H1 (cell line): Measurements from ENCODE around the gene PCYT1A. TPM values are rescaled to one million over a fixed set of nuclear protein-coding genes. Genes with fewer than 3 reads are reported as not detected.
A peak's percentile ranks its signal among the peaks of the same experiment; 100 is the strongest.

Experiments used
- CTCF ChIA-PET: fragments of 300-600 bp; sonication (Branson Sonifier 250); formaldehyde crosslinking; loops from one replicate; lab custom pipeline; 2021; ENCODE audit not compliant: partially characterized antibody; lab: Charles Lee
- POLR2A ChIA-PET: fragments of 300-600 bp; sonication (Branson Sonifier 250); formaldehyde crosslinking; loops from one replicate; lab custom pipeline; 2021; ENCODE audit warnings: inconsistent platforms; ENCODE audit not compliant: partially characterized antibody; lab: Charles Lee
- DNase-seq, 2 experiments: peaks; one replicate each; pipeline versions ENCODE4 v3.0.0 to v3.0.0-alpha.2; 2010 to 2022; ENCODE audit warnings: low spot score in 2 of 2, low read depth in 1 of 2, mixed read lengths in 1 of 2
- FAIRE-seq: peaks from 2 replicates; lab custom pipeline; 2011; peaks lifted over from hg19 to GRCh38; lab: Jason Lieb, UNC
- H2AFZ ChIP-seq: 2 replicates; pipeline ENCODE4 v1.8.1; 2012; ENCODE audit warnings: low read length, inconsistent platforms
- H2AK5ac ChIP-seq: 2 replicates; pipeline ENCODE4 v1.6.1; 2013; ENCODE audit warnings: low read depth, low read length
- H2BK120ac ChIP-seq: replicated peaks from 2 replicates; pipeline ENCODE3; 2013; ENCODE audit warnings: low read depth, low read length, inconsistent platforms
- H2BK12ac ChIP-seq: 2 replicates; pipeline ENCODE4 v1.6.1; 2013; ENCODE audit warnings: low read depth, low read length
- H2BK15ac ChIP-seq: 2 replicates; pipeline ENCODE4 v1.6.1; 2013; ENCODE audit warnings: low read length
- H2BK20ac ChIP-seq: 2 replicates; pipeline ENCODE4 v1.6.1; 2013; ENCODE audit warnings: low read length
- H2BK5ac ChIP-seq: 2 replicates; pipeline ENCODE4 v1.6.1; 2013; ENCODE audit warnings: low read depth, low read length
- H3K14ac ChIP-seq: 2 replicates; pipeline ENCODE4 v1.6.1; 2013; ENCODE audit warnings: inconsistent platforms; ENCODE audit not compliant: insufficient read length
- H3K18ac ChIP-seq: 2 replicates; pipeline ENCODE4 v1.6.1; 2013; ENCODE audit warnings: low read length; ENCODE audit errors: extremely low read depth
- H3K23ac ChIP-seq: 2 replicates; pipeline ENCODE4 v1.6.1; 2013; ENCODE audit warnings: inconsistent platforms; ENCODE audit not compliant: insufficient read length
- H3K23me2 ChIP-seq: 2 replicates; pipeline ENCODE4 v1.6.1; 2013; ENCODE audit warnings: low read depth, low read length
- H3K27ac ChIP-seq: 2 replicates; pipeline ENCODE4 v1.6.1; 2011; ENCODE audit warnings: low read depth, low read length, inconsistent platforms
- H3K27me3 ChIP-seq, 4 experiments: replicated peaks in 1 of 4; 1 replicate in 1 of 4; 2 replicates in 3 of 4; pipeline versions ENCODE4 v1.6.1 to v1.8.1; 2011 to 2013; ENCODE audit warnings: low read length in 3 of 4, mild to moderate bottlenecking in 3 of 4, inconsistent platforms in 2 of 4, mixed read lengths in 2 of 4, moderate library complexity in 1 of 4; ENCODE audit not compliant: control insufficient read depth in 3 of 4, insufficient read depth in 3 of 4; ENCODE audit errors: extremely low read depth in 1 of 4
- H3K36me3 ChIP-seq, 4 experiments: 2 replicates each; pipeline versions ENCODE4 v1.6.1 to v1.8.1; 2011 to 2013; ENCODE audit warnings: mild to moderate bottlenecking in 4 of 4, low read length in 3 of 4, moderate library complexity in 2 of 4, control low read depth in 1 of 4, inconsistent platforms in 1 of 4; ENCODE audit not compliant: insufficient read depth in 4 of 4, control insufficient read depth in 2 of 4
- H3K4ac ChIP-seq: replicated peaks from 2 replicates; pipeline ENCODE3; 2013; ENCODE audit warnings: low read length, low read depth, mixed read lengths, inconsistent platforms; ENCODE audit not compliant: insufficient read length
- H3K4me1 ChIP-seq, 4 experiments: replicated peaks in 1 of 4; 1 replicate in 1 of 4; 2 replicates in 3 of 4; pipeline versions ENCODE4 v1.6.1 to v1.8.1; 2011 to 2013; ENCODE audit warnings: low read length in 3 of 4, inconsistent platforms in 2 of 4, mixed read lengths in 1 of 4; ENCODE audit not compliant: insufficient read depth in 4 of 4, control insufficient read depth in 3 of 4
- H3K4me2 ChIP-seq, 2 experiments: 2 replicates each; pipeline versions ENCODE4 v1.6.1 to v1.8.1; 2011 to 2013; ENCODE audit warnings: low read depth in 2 of 2, low read length in 2 of 2, control low read depth in 1 of 2, inconsistent platforms in 1 of 2, mild to moderate bottlenecking in 1 of 2; ENCODE audit not compliant: insufficient read depth in 1 of 2
- H3K4me3 ChIP-seq, 4 experiments: fragments of 200-600, 300-600 bp in 1 of 4; sonication (generic), shearing (Covaris generic), sonication (Bioruptor Twin) in 1 of 4; 2 replicates each; pipeline versions ENCODE4 v1.5.1 to v1.8.1; 2011 to 2016; ENCODE audit warnings: low read length in 4 of 4, low read depth in 3 of 4, control low read depth in 2 of 4, inconsistent platforms in 2 of 4, mild to moderate bottlenecking in 2 of 4, mixed read lengths in 1 of 4, moderate library complexity in 1 of 4; ENCODE audit not compliant: insufficient read depth in 2 of 4; ENCODE audit errors: extremely low read depth in 1 of 4
- H3K56ac ChIP-seq: replicated peaks from 2 replicates; pipeline ENCODE3; 2013; ENCODE audit warnings: low read depth, mild to moderate bottlenecking, mixed read lengths, low read length, inconsistent platforms; ENCODE audit not compliant: insufficient read length
- H3K79me1 ChIP-seq: 2 replicates; pipeline ENCODE4 v1.6.1; 2013; ENCODE audit warnings: low read depth, low read length, control low read depth
- H3K79me2 ChIP-seq, 2 experiments: 2 replicates each; pipeline versions ENCODE4 v1.6.1 to v1.8.1; 2012 to 2013; ENCODE audit warnings: low read length in 2 of 2, mild to moderate bottlenecking in 2 of 2, inconsistent platforms in 1 of 2; ENCODE audit not compliant: insufficient read depth in 2 of 2, control insufficient read depth in 1 of 2
- H3K9ac ChIP-seq, 4 experiments: replicated peaks in 1 of 4; 1 replicate in 1 of 4; 2 replicates in 3 of 4; pipeline versions ENCODE4 v1.6.1 to v1.8.1; 2011 to 2013; ENCODE audit warnings: low read depth in 3 of 4, low read length in 3 of 4, control low read depth in 2 of 4, mild to moderate bottlenecking in 2 of 4, moderate library complexity in 2 of 4, inconsistent platforms in 1 of 4; ENCODE audit errors: extremely low read depth in 1 of 4
- H3K9me3 ChIP-seq, 2 experiments: 2 replicates each; pipeline versions ENCODE4 v1.6.1 to v1.8.1; 2012 to 2013; ENCODE audit warnings: mild to moderate bottlenecking in 2 of 2, moderate library complexity in 2 of 2, control low read depth in 1 of 2, inconsistent platforms in 1 of 2, low read depth in 1 of 2, low read length in 1 of 2, mixed read lengths in 1 of 2; ENCODE audit not compliant: insufficient read depth in 2 of 2
- H4K20me1 ChIP-seq, 2 experiments: replicated peaks in 1 of 2; 2 replicates each; pipeline versions ENCODE3 to v1.8.1; 2011 to 2013; ENCODE audit warnings: inconsistent platforms in 2 of 2, low read length in 2 of 2, mild to moderate bottlenecking in 1 of 2; ENCODE audit not compliant: insufficient read depth in 2 of 2, control insufficient read depth in 1 of 2
- H4K5ac ChIP-seq: 2 replicates; pipeline ENCODE4 v1.6.1; 2013; ENCODE audit warnings: low read length, low read depth, mixed read lengths, inconsistent platforms; ENCODE audit not compliant: insufficient read length
- H4K8ac ChIP-seq: 2 replicates; pipeline ENCODE4 v1.8.0; 2013; ENCODE audit warnings: mild to moderate bottlenecking, moderate library complexity, low read length, inconsistent platforms; ENCODE audit not compliant: insufficient read depth; ENCODE audit errors: extremely low read depth
- H4K91ac ChIP-seq: replicated peaks from 2 replicates; pipeline ENCODE3; 2013; ENCODE audit warnings: low read length, mixed read lengths, inconsistent platforms; ENCODE audit not compliant: insufficient read length
- E2F6 ChIP-seq: IDR thresholded peaks from 2 replicates; pipeline ENCODE4 v1.6.1; 2012; ENCODE audit warnings: inconsistent platforms
- KDM4A ChIP-seq: IDR thresholded peaks from one replicate; pipeline ENCODE4 v1.7.1; 2012; ENCODE audit warnings: low read depth, mild to moderate bottlenecking, moderate library complexity, low read length, inconsistent platforms; ENCODE audit not compliant: severe bottlenecking
- PHF8 ChIP-seq: fragments of 200-600 bp; sonication (generic); conservative IDR thresholded peaks from 2 replicates; pipeline ENCODE4 v1.7.1; 2012; ENCODE audit warnings: low read depth, mild to moderate bottlenecking, inconsistent platforms, low read length, moderate library complexity
- SIRT6 ChIP-seq: IDR thresholded peaks from one replicate; pipeline ENCODE4 v1.7.1; 2012; ENCODE audit warnings: low read length, inconsistent platforms
- SRF ChIP-seq: IDR thresholded peaks from 2 replicates; pipeline ENCODE4 v1.6.1; 2011; ENCODE audit warnings: mild to moderate bottlenecking, low read depth, low read length, moderate library complexity
- WGBS, 2 experiments: shearing (Covaris generic) in 1 of 2; methylation state at CpG; one replicate each; pipeline versions ENCODE4 v1.1.6 to v1.1.7; 2013 to 2015; ENCODE audit warnings: low lambda C conversion rate in 2 of 2, mixed read lengths in 2 of 2, inconsistent platforms in 1 of 2, low coverage in 1 of 2, missing lambda C conversion rate in 1 of 2; ENCODE audit not compliant: insufficient replicate concordance in 2 of 2, insufficient coverage in 1 of 2, insufficient read length in 1 of 2; ENCODE audit errors: extremely low coverage in 1 of 2, missing lambda C conversion rate in 1 of 2; 5-methylcytosine and 5-hydroxymethylcytosine counted together
- polyA plus RNA-seq, 7 experiments: library from polyadenylated mRNA; depleted of rRNA in 3 of 7; stranded (reverse) in 5 of 7; unstranded in 2 of 7; fragments of >200 nt in 5 of 7; fragments of 200-250 nt in 2 of 7; gene quantifications; 1 replicate in 5 of 7; 2 replicates in 1 of 7; 4 replicates in 1 of 7; pipeline versions ENCODE4 v1.2.1 to v1.2.3, GENCODE V29; 2011 to 2013; ENCODE audit warnings: missing spikeins in 2 of 7, mixed read lengths in 2 of 7
- total RNA-seq: library from RNA; stranded (reverse); fragmentation: NEBNext Ultra II Directional; extraction: Animal tissue kit (Norgen Biotek cat#: 25700); gene quantifications from 2 replicates; pipeline ENCODE4 v1.2.1, GENCODE V29; 2021

Gene PCYT1A
- total and polyA plus RNA-seq, 2 of the 8 experiments (the other 6 are each of a cell fraction or from before 2014, with no cell fraction given), result 19.9 to 31.8 TPM

DNA sequence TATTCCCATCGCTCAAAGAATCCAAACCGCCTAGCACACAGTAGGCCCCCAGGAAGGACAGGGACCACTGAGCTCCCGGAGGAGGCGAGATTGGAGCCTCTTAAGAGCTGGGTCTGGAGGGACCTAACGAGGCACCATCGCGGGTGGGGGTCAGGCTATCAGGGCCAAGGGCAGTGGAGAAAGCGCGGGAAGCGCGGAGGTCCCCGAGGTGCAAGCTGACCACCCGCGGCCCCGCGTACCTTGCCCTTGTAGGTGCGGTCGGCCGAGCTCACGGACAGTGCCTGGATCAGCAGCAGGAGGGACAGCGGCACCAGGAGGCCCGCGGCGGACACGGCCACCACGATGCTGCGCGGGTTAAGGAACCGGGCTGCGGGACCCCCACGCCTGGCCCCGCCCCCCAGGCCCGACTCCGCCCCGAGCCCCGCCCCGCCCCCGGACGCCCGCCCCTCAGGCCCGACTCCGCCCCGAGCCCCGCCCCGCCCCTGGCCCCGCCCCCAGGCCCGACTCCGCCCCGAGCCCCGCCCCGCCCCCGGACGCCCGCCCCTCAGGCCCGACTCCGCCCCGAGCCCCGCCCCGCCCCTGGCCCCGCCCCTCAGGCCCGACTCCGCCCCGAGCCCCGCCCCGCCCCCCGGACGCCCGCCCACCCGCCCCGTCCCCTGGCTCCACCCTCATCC, 80.2 kb downstream of the PCYT1A start:
- no peak overlapping the region for H3K9ac ChIP-seq
- no peak overlapping the region for H2BK15ac ChIP-seq
- H3K79me1 ChIP-seq, result no peaks in the 10 kb centered on the region
- peak overlapping the region; percentile 69 to 86 for H3K4me2 ChIP-seq
- no peak overlapping the region for H2AK5ac ChIP-seq
- peaks cover 0 to 11% (median 8%) of the 10 kb centered on the region in 4 experiments; a peak in 5 of 7 replicates for H3K27me3 ChIP-seq
- H3K27ac ChIP-seq, result no peak overlapping the region
- no peak for DNase-seq
- H3K4ac ChIP-seq, result no peak overlapping the region
- FAIRE-seq, result no peak
- H4K5ac ChIP-seq, result no peak overlapping the region
- peak; percentile 59; the same call in 1 of the 2 replicates for TF ChIP-seq E2F6
- no peak for TF ChIP-seq SRF
- TF ChIP-seq SIRT6, result no peak
- peak; percentile 70 for TF ChIP-seq KDM4A
- TF ChIP-seq PHF8, result peak; percentile 9; the same call in 1 of the 2 replicates
- H2BK5ac ChIP-seq, result no peak overlapping the region
- H4K20me1 ChIP-seq, result no peaks in the 10 kb centered on the region
- no peak overlapping the region for H3K23ac ChIP-seq
- H3K23me2 ChIP-seq, result no peaks in the 10 kb centered on the region
- H2BK120ac ChIP-seq, result no peak overlapping the region
- H4K8ac ChIP-seq, result peak overlapping the region; percentile 28; the same call in 1 of the 2 replicates
- H2BK12ac ChIP-seq, result no peak overlapping the region
- no peak overlapping the region for H3K56ac ChIP-seq
- H4K91ac ChIP-seq, result no peak overlapping the region
- no peak overlapping the region for H3K14ac ChIP-seq
- H2BK20ac ChIP-seq, result no peak overlapping the region
- POLR2A ChIA-PET, result interaction anchor here (1.0 to 1.5 kb wide), 2 partner anchors 10 to 128 kb away, joined by 3 read pairs; no protein-coding TSS in a partner anchor
- 0 out of 2 replicates have a peak overlapping the region, but pooled peaks have one; percentile 28 for H2AFZ ChIP-seq
- H3K9me3 ChIP-seq, result no peaks in the 10 kb centered on the region
- no peaks in the 10 kb centered on the region for H3K79me2 ChIP-seq
- H3K4me3 ChIP-seq, result peak overlapping the region; percentile 39 to 79 (median 58)
- peaks cover 0 to 11% (median 5%) of the 10 kb centered on the region in 4 experiments; a peak in 5 of 7 replicates for H3K4me1 ChIP-seq
- H3K18ac ChIP-seq, result 0 out of 2 replicates have a peak overlapping the region, but pooled peaks have one; percentile 19
- CTCF ChIA-PET, result interaction anchor here (0.6 to 1.2 kb wide), 5 partner anchors 15 to 238 kb away, joined by 3 to 4 read pairs (median 4); no protein-coding TSS in a partner anchor
- 19% methylated on average over 23 of the region's 70 CpGs; no CpG with 5 or more reads in 1 of the 2 experiments for WGBS, 2 experiments
- H3K36me3 ChIP-seq, result no peaks in the 10 kb centered on the region
